Amygdala (tissue), 56 donors: ENCODE data around the gene RIOK3.
"Not testable (repeated sequence)": the region's sequence is repeated elsewhere in the genome, so short reads cannot be mapped to it uniquely, and the experiment has no call there.

Source experiments
- DNase-seq, 56 donors: peaks; one replicate each; lab custom pipeline; 2025; lab: John Stamatoyannopoulos, UW

Gene RIOK3, protein sequence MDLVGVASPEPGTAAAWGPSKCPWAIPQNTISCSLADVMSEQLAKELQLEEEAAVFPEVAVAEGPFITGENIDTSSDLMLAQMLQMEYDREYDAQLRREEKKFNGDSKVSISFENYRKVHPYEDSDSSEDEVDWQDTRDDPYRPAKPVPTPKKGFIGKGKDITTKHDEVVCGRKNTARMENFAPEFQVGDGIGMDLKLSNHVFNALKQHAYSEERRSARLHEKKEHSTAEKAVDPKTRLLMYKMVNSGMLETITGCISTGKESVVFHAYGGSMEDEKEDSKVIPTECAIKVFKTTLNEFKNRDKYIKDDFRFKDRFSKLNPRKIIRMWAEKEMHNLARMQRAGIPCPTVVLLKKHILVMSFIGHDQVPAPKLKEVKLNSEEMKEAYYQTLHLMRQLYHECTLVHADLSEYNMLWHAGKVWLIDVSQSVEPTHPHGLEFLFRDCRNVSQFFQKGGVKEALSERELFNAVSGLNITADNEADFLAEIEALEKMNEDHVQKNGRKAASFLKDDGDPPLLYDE

DNA sequence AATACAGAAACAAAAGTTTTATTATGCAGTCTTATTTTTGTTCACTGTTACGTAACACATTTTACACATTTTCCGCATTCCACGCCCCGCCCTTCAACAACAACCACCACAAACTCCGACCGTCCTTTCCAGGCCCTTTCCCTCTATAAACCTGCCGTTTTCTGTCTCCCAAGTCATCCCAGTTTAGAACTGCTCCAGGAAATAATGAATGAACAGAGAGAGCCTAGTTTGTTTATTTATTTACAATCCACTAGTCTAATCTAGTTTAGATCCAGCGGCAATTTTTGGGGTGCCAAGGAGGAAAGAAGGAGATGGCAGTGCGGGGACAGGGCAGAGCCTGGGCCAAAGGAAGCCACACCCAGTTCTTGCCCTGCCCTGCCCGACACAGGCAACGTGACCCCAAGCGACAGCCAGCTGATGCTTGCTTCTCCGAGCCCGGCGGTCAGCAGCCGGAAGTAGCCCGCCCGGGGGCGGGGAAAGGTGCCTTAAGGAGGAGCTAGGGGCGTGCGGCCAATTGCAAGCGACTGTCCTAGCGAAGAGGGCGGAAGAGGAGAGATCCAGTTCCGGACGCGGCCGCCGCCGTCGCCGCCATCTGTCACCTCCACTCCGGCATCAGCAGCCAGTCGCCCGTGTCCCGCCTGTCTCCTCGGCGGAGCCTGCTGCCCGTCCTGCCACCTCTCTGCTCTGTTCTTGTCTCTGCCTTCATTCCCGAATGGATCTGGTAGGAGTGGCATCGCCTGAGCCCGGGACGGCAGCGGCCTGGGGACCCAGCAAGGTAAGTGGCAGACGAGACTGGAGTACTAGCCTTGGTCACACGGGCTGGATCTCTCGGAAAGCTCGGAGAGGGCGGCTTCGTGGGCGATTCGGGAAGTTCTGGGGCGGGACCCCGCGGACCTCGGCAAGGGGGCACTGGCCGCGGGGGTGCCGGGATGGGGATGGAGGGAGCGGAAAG is at the start of gene RIOK3:
RIOK3 (plus strand) TSS at position 560 of the 952 bp plus-strand sequence; CDS start at position 713, 153 bp downstream.
- peak; percentile 68 to 99 (median 96) for DNase-seq

DNA sequence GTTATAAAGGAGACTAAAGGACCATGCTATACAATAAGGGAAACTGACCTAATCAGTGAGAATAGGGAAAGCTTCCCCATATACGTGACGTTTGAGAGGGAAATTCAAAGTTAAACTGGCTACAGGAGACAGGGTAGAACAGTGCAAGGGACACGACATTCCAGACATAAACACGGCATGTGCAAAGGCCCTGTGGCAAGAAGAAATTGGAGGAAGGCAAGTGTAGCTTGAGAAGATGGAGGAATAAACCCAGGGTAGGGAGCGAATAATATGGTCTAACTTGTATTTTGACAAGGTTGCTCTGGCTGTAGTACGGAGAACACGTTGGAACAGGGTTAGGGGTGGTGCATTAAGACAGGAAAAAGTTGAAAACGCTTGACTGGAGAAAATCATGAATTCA is 49.8 kb upstream of the RIOK3 start:
- no peak for DNase-seq

GRCh38 chr18:23405636-23406035 is 47.5 kb upstream of the RIOK3 start:
- DNase-seq, result no peak

DNA sequence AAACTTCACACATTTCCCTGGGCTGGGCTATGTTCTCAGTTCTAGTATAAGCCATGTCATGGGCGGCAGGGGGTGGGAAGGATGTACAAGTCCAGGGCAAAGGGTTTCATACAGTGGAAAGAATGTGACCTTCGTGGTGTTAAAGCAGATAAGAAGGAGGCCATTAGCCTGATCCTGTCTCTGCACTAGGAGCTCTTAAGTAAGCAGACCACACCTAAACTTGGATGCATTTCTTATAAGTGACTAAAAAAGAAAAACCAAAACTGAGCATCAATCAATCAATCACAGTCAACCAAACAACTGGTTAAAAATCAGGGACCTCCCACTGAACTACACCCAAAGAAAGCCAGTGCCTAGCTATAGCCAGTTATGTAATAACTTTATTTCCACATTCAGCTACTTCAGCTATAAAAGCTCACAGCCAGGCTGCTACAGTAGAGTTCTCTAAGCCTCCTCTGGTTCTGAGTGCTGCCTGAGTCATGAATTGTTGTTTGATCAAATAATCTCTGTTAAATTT is 46.8 kb upstream of the RIOK3 start:
- no peak for DNase-seq

DNA sequence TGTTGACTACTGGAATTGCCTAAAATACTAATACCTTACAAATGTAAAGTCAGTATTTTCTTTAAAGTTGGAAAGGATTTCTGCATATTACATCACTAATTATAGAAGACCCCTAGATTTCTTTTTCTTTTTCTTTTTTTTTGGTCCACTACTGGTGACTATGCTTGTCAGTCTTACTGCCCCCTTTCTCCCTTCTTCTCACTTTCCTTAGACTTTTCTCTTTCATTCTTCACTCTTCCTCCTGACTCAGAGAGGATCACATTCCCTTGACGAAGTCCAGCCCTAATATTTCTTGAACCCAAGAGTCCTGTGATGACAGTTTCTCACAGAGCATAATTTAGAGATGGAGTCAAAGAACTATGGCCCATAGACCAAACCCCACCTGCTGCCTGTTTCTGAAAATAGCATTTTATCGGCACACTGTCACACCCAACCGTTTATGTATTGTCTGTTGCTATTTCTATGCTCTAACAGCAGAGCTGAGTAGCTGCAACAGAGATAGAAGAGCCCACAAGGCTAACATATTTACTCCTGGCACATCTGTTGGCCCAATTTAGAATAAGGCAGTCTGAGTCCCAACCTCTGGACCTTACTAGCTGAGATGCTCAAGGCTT is 40.6 kb upstream of the RIOK3 start:
- DNase-seq, result no peak

DNA sequence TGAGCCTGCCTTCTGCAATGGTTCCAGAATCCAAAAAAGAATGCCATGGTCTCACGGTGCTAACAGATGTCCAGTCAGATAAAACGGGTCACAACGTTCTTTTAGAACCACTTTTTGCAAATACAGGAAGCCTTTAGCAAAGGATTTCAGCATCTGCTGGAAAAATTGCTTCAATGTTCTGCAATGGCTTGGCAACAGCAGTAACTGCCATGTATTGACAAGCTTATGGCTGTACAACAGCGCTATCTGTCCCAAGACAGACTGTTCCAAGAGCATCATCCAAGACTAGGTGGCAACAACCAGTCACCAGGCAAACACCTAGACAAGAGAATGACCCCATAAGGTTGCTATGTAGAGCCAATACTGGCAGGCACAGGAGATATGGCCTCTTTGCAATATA is 37.6 kb upstream of the RIOK3 start:
- DNase-seq, result no peak

DNA sequence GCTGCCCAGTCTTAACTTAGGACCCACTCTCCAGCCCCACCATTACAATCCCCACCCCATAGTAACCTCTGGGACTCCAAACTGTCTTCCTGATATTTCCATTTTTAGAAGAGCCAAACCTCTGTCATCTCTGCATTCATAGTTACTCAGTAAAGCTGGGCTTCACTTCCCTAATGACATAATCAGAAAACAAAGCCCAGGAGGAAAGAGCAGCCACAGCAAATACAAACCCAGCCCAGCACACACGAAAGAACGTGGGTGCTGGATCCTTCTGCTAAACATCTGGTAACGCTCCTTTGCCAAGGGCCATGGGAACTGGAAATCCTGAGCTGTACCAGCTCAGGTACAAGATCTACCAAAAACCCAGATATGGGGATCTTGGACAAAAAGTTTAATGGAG is 36.8 kb upstream of the RIOK3 start:
- DNase-seq, result no peak

DNA sequence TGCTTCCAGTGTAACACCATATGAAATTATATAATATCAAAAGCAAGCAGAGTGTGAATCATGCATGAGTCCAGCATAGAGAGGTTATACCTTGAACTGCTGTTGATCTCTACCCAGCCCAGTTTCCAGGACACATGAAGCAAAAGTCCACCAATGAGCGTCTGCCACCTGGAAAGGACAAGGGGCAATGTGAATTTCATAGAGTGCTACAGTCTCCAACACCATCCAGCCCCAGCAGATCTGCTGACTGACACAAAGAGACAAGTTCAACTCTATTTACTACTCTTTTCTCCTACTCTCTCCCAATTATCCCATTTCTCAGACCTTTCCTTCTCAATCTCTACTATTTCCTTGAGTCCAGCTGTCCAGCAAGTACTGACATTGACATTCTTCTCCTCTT is 31.8 kb upstream of the RIOK3 start:
- no peak for DNase-seq

DNA sequence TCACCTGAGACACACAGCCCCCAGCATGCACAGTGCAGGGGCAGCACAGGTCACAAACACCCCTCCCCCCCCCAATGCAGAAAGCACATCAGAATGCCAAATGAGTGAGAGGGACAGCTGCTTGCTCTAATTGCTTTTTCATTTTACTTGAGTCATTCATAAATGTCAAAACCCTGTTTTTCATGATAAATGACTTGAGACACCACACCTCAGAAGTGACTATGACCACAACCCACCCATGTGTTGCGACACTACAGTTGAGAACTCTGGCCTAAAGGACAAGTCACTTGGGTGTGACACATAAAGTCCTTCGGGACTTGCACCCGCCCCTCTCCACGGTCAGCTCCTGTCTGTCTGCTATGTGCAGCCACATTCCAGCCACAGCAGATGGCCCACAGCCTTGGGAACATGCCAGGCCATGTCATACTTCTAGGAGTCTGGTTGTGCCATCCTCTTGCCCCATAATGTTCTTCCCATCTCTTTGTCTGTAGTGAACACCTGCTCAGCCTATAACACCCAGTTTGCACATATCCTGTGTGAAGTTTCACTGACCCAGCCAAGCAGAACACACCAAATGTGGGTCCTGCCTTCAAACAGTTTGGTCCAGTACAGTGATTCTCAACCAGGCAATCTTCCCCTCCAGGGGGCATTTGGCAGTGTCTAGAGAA is 30.2 kb upstream of the RIOK3 start:
- peak in 2 of 56 donors; percentile 2 to 36 for DNase-seq

- no peak for DNase-seq
These were observed 28.5 kb upstream of the RIOK3 start for GRCh38 chr18:23424616-23425015.

- DNase-seq, result no peak
These were observed 24.3 kb upstream of the RIOK3 start for GRCh38 chr18:23428821-23429220.

- DNase-seq, result not testable (repeated sequence)
These were observed 23.5 kb upstream of the RIOK3 start for GRCh38 chr18:23429538-23429937.

DNA sequence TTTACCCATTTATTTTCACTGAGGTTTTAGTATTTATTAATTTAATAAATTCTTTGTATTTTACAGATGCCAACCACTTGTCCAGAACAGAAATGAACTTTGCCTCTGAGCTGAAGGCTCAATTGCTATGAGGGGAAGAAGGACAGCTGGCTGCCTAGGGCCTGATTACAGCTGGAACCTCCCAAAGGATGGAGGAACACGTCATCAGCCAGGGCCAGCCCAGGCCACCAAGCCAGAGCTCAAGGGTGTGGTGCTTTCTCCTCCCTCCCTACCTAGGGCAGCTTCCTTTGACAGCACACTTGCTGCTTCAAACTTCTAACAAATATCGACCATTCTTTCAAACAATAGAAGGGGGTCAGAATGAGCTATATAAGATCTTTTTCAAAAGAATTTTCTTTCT is 19.7 kb upstream of the RIOK3 start:
- DNase-seq, result no peak

DNA sequence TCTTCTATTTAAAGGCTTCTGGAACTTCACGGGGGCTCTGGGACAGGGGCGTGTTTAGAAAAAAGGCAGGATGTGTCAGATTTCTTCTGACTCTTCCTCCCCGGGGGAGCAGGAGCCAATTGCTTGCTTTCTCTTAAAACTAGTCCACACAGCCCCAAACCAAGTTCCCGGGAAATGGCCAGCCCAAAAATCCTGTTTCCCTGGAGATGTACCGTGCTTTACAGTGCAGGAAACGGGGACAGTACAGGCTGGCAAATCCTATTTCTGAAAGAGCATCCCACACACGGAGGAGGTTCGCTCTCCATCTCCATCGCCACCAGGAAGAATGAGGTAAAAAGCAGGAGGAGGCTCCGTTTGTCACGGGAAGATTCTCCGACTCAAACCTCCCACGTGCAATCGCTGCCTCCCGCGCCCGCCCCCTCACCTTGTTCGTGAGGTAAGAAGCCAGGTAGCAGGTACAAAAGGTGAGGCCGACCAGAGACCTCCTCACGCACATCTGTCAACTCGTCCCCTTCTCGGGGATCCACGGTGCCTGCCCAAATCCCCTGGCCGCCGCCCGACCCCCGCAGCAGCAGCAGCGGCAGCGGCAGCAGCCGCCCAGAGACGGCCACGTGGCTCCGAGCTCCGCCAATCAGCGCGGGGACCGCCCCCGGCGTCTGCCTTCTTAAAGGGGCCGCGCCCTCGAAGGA is 15.6 kb upstream of the RIOK3 start:
- DNase-seq, result peak; percentile 6 to 91 (median 70)

DNA sequence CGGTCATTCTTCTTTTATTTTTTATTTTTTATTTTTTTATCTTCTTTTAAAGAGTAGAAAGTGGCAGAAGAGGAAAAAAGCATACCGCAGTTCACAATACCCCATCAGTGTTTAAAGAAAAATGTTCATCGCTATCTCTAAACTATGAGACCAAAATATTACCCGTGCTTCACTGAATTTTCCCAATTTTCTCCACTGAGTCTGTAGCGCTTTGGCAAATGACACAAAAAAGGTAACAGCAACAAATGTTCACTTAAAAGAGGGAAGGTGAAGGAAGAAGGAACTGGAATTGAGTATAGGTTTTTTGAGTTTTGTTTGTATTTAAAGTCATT is 15.1 kb upstream of the RIOK3 start:
- no peak for DNase-seq

GRCh38 chr18:23438608-23439366 is 14.3 kb upstream of the RIOK3 start:
- DNase-seq, result no peak

DNA sequence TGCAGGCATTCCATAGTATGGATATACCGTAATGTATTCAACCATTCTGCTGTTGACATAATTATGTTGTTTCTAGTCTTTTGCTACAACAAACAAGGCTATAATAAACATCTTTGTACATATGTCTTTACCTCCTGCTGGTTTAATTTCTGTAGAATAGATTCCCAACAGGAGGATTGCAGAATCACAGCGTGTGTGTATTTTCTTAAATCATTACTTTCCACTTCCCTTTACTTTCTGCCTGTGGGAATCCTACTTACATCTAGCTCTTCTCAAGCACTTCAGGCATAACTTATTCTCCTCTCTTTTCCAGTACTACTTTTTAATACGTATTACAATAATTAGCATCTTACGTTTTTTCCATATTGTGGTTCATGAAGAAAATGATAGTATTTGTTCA is 13.0 kb upstream of the RIOK3 start:
- DNase-seq, result no peak

DNA sequence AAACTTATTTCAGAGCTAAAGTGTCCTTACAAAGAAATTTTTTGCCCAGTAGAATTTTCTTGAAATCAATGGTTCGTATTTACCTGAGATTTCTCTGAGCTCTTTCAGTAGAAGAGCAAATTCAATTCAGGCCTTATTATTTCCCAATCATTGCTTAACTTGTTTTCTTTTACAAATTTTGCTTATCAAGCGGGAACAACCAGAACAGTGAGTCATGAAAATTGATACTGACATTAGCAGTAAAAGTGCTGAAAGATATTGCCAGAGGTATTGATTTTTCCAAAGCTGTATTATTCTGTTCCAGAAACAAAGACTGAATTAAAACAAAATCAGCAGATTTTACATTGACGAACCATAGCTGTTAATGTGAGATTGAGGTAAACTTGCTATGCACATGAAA is 10.1 kb upstream of the RIOK3 start:
- DNase-seq, result no peak

GRCh38 chr18:23448291-23448690 is 4.8 kb upstream of the RIOK3 start:
- no peak for DNase-seq
